HepG2 (cell line): ENCODE results near the gene PTCD1.

Experiments
- CBX5 ChIP-seq: sonication (generic); formaldehyde crosslinking; IDR thresholded peaks from 2 replicates; pipeline ENCODE4 v1.4.0; 2020; ENCODE audit warnings: missing genetic modification reagents, borderline replicate concordance
- EZH2 ChIP-seq: conservative IDR thresholded peaks from 2 replicates; pipeline ENCODE4 v1.6.1; 2012; ENCODE audit warnings: mild to moderate bottlenecking, low read depth, low read length, moderate library complexity
- FOXA3 ChIP-seq: IDR thresholded peaks from 2 replicates; pipeline ENCODE4 v1.6.1; 2016; ENCODE audit warnings: missing genetic modification reagents, missing compliant biosample characterization
- MTA3 ChIP-seq: sonication (generic); formaldehyde crosslinking; IDR thresholded peaks from 2 replicates; pipeline ENCODE4 v1.4.0; 2020; ENCODE audit warnings: missing genetic modification reagents
- NFYC ChIP-seq: IDR thresholded peaks from 2 replicates; pipeline ENCODE4 v1.6.1; 2016; ENCODE audit warnings: missing genetic modification reagents, missing compliant biosample characterization
- POLR2A ChIP-seq, 2 experiments: IDR thresholded peaks; 2 replicates each; pipeline ENCODE4 v1.6.1; 2011; ENCODE audit warnings: low read depth in 2 of 2, low read length in 2 of 2, mild to moderate bottlenecking in 1 of 2, moderate library complexity in 1 of 2; ENCODE audit not compliant: insufficient read depth in 1 of 2
- POLR2AphosphoS5 ChIP-seq: IDR thresholded peaks from 2 replicates; pipeline ENCODE4 v1.6.1; 2012; ENCODE audit warnings: low read depth, low read length
- STAG1 ChIP-seq: sonication (generic); formaldehyde crosslinking; IDR thresholded peaks from 2 replicates; pipeline ENCODE4 v1.4.0; 2020; ENCODE audit warnings: missing genetic modification reagents
- TBL1XR1 ChIP-seq: fragments of 150-350 bp; IDR thresholded peaks from 2 replicates; pipeline ENCODE4 v1.6.1; 2014; ENCODE audit warnings: borderline replicate concordance, low read length; ENCODE audit not compliant: partially characterized antibody
- ZFP41 ChIP-seq: sonication (generic); formaldehyde crosslinking; IDR thresholded peaks from 2 replicates; pipeline ENCODE4 v1.4.0; 2020; ENCODE audit warnings: mild to moderate bottlenecking, missing genetic modification reagents, borderline replicate concordance
- ZNF724P ChIP-seq: sonication (generic); formaldehyde crosslinking; IDR thresholded peaks from 2 replicates; pipeline ENCODE4 v1.8.0; 2022; ENCODE audit warnings: missing genetic modification reagents, borderline replicate concordance
- TF ChIP-seq, protein P1 (sequence below): IDR thresholded peaks from 2 replicates; pipeline ENCODE4 v1.6.1; 2012; ENCODE audit warnings: inconsistent platforms
- TF ChIP-seq, protein P2 (sequence below): sonication (generic); formaldehyde crosslinking; IDR thresholded peaks from 2 replicates; pipeline ENCODE4 v1.5.0; 2020; ENCODE audit warnings: mild to moderate bottlenecking, missing genetic modification reagents, moderate library complexity
- TF ChIP-seq, protein P3 (sequence below): sonication (generic); formaldehyde crosslinking; IDR thresholded peaks from 2 replicates; pipeline ENCODE4 v1.4.0; 2020; ENCODE audit warnings: missing genetic modification reagents

DNA sequence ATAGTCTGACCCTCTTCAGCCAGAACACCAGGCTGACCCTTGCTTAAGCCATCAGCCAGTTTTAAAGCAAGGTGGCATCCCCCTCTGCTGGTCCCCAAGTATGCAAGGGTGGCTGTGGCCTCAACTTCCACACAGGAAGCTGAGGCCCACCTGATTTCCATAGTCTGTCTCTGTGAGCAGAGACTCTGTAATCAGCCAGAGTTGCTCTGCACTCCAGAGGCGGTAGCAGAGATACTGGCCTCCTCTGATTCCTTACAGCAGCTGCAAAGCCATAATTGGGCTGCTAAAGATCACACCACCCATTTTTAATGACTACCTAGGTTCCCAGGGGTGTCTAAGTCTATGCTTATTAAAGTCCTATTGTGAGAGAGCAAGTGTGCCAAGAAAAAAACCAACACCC is 32.0 kb downstream of the PTCD1 start:
- TF ChIP-seq POLR2AphosphoS5 = no peak
- no peak for TF ChIP-seq ZFP41 (CRISPR knock-in tag)
- TF ChIP-seq, protein P1, sequence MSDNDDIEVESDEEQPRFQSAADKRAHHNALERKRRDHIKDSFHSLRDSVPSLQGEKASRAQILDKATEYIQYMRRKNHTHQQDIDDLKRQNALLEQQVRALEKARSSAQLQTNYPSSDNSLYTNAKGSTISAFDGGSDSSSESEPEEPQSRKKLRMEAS = no peak
- TF ChIP-seq, protein P2, sequence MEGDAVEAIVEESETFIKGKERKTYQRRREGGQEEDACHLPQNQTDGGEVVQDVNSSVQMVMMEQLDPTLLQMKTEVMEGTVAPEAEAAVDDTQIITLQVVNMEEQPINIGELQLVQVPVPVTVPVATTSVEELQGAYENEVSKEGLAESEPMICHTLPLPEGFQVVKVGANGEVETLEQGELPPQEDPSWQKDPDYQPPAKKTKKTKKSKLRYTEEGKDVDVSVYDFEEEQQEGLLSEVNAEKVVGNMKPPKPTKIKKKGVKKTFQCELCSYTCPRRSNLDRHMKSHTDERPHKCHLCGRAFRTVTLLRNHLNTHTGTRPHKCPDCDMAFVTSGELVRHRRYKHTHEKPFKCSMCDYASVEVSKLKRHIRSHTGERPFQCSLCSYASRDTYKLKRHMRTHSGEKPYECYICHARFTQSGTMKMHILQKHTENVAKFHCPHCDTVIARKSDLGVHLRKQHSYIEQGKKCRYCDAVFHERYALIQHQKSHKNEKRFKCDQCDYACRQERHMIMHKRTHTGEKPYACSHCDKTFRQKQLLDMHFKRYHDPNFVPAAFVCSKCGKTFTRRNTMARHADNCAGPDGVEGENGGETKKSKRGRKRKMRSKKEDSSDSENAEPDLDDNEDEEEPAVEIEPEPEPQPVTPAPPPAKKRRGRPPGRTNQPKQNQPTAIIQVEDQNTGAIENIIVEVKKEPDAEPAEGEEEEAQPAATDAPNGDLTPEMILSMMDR = peak; percentile 39
- no peak for TF ChIP-seq EZH2
- TF ChIP-seq, protein P3, sequence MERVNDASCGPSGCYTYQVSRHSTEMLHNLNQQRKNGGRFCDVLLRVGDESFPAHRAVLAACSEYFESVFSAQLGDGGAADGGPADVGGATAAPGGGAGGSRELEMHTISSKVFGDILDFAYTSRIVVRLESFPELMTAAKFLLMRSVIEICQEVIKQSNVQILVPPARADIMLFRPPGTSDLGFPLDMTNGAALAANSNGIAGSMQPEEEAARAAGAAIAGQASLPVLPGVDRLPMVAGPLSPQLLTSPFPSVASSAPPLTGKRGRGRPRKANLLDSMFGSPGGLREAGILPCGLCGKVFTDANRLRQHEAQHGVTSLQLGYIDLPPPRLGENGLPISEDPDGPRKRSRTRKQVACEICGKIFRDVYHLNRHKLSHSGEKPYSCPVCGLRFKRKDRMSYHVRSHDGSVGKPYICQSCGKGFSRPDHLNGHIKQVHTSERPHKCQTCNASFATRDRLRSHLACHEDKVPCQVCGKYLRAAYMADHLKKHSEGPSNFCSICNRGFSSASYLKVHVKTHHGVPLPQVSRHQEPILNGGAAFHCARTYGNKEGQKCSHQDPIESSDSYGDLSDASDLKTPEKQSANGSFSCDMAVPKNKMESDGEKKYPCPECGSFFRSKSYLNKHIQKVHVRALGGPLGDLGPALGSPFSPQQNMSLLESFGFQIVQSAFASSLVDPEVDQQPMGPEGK = no peak
- TF ChIP-seq CBX5 (CRISPR knock-in tag) = no peak
- no peak for TF ChIP-seq MTA3 (CRISPR knock-in tag)
- no peak for TF ChIP-seq ZNF724P
- no peak for TF ChIP-seq FOXA3 (CRISPR knock-in tag)
- TF ChIP-seq POLR2A (IDR thresholded peaks at IDR 0.05; ENCODE audit: insufficient read depth in 1 of 2, low read depth in 2 of 2, low read length in 2 of 2) = no peak
- no peak for TF ChIP-seq STAG1
- no peak for TF ChIP-seq NFYC (CRISPR knock-in tag)
- no peak for TF ChIP-seq TBL1XR1
